Endothelial cell of umbilical vein (primary cell): ENCODE data around the gene HEATR3. TPM values are rescaled to one million over a fixed set of nuclear protein-coding genes. Genes with fewer than 3 reads are reported as not detected.

Experiments
- BruUV-seq: library from RNA; stranded (reverse); fragments of 400-500 nt; replicated peaks from 2 replicates; lab custom pipeline; 2021; lab: Mats Ljungman, UMichigan
- CTCF ChIA-PET: fragments of 300-600, 350-600 bp; sonication (Branson Sonifier 250); formaldehyde crosslinking; loops from one replicate; lab custom pipeline; 2021; ENCODE audit warnings: antibody characterized with exemption, inconsistent platforms; lab: Charles Lee
- POLR2A ChIA-PET: fragments of 300-600, 350-600 bp; sonication (Branson Sonifier 250); formaldehyde crosslinking; loops from one replicate; lab custom pipeline; 2021; ENCODE audit warnings: antibody characterized with exemption, inconsistent platforms; lab: Charles Lee
- DNase-seq: peaks from one replicate; pipeline ENCODE4 v3.0.0-alpha.2; 2011; ENCODE audit warnings: low read depth, low spot score
- FAIRE-seq: peaks from 2 replicates; lab custom pipeline; 2011; peaks lifted over from hg19 to GRCh38; lab: Jason Lieb, UNC
- H2AFZ ChIP-seq: 2 replicates; pipeline ENCODE4 v1.6.0; 2012; ENCODE audit warnings: low read depth, low read length, control low read depth, inconsistent platforms
- H3K27ac ChIP-seq: 2 replicates; pipeline ENCODE4 v1.5.1; 2011; ENCODE audit warnings: low read depth, mild to moderate bottlenecking, control low read depth, low read length, moderate library complexity; ENCODE audit not compliant: insufficient read depth
- H3K27me3 ChIP-seq, 2 experiments: 2 replicates each; pipeline versions ENCODE4 v1.6.0 to v1.6.1; 2011; ENCODE audit warnings: low read length in 2 of 2, mixed read lengths in 1 of 2; ENCODE audit not compliant: control insufficient read depth in 2 of 2, insufficient read depth in 2 of 2
- H3K36me3 ChIP-seq, 2 experiments: 2 replicates in 1 of 2; 3 replicates in 1 of 2; pipeline ENCODE4 v1.5.1; 2011; ENCODE audit warnings: low read length in 2 of 2, mild to moderate bottlenecking in 1 of 2, moderate library complexity in 1 of 2; ENCODE audit not compliant: control insufficient read depth in 2 of 2, insufficient read depth in 2 of 2; ENCODE audit errors: extremely low read depth in 1 of 2
- H3K4me1 ChIP-seq: 3 replicates; pipeline ENCODE4 v1.5.1; 2011; ENCODE audit warnings: mild to moderate bottlenecking, low read length; ENCODE audit not compliant: control insufficient read depth, insufficient read depth; ENCODE audit errors: extremely low read depth
- H3K4me2 ChIP-seq: 2 replicates; pipeline ENCODE4 v1.6.1; 2011; ENCODE audit warnings: low read length, control low read depth, mixed read lengths; ENCODE audit not compliant: insufficient read depth
- H3K4me3 ChIP-seq, 3 experiments: fragments of 200-600 bp in 1 of 3; sonication (generic), shearing (Covaris generic) in 1 of 3; replicated peaks in 1 of 3; 2 replicates each; pipeline ENCODE4 v1.5.1; 2011 to 2016; ENCODE audit warnings: control low read depth in 3 of 3, low read length in 3 of 3, mild to moderate bottlenecking in 2 of 3, inconsistent platforms in 1 of 3, low read depth in 1 of 3, moderate library complexity in 1 of 3; ENCODE audit not compliant: insufficient read depth in 1 of 3
- H3K79me2 ChIP-seq: 2 replicates; pipeline ENCODE4 v1.6.0; 2012; ENCODE audit warnings: low read length, inconsistent platforms; ENCODE audit not compliant: control insufficient read depth, insufficient read depth
- H3K9ac ChIP-seq: replicated peaks from 2 replicates; pipeline ENCODE3; 2011; ENCODE audit warnings: low read length, control low read depth; ENCODE audit not compliant: insufficient read depth; ENCODE audit errors: extremely low read depth
- H3K9me1 ChIP-seq: replicated peaks from 3 replicates; pipeline ENCODE4 v1.6.0; 2011; ENCODE audit warnings: mild to moderate bottlenecking, low read length; ENCODE audit not compliant: control insufficient read depth, insufficient read depth; ENCODE audit errors: extremely low read depth
- H3K9me3 ChIP-seq: replicated peaks from 2 replicates; pipeline ENCODE4 v1.5.1; 2012; ENCODE audit warnings: low read length, inconsistent platforms; ENCODE audit not compliant: control insufficient read depth, insufficient read depth
- H4K20me1 ChIP-seq: replicated peaks from 2 replicates; pipeline ENCODE3; 2011; ENCODE audit warnings: mild to moderate bottlenecking, low read length; ENCODE audit not compliant: control insufficient read depth, insufficient read depth; ENCODE audit errors: extremely low read depth
- CTCF ChIP-seq, 2 donors: IDR thresholded peaks; 1 replicate in 1 of 2; 2 replicates in 1 of 2; pipeline ENCODE4 v1.5.1; 2011; ENCODE audit warnings: low read length in 2 of 2, mild to moderate bottlenecking in 2 of 2, moderate library complexity in 2 of 2, control low read depth in 1 of 2, inconsistent platforms in 1 of 2, low read depth in 1 of 2; ENCODE audit not compliant: insufficient read depth in 1 of 2; ENCODE audit errors: extremely low read depth in 1 of 2
- EZH2 ChIP-seq: IDR thresholded peaks from 2 replicates; pipeline ENCODE4 v1.6.1; 2012; ENCODE audit warnings: borderline replicate concordance, low read depth, mild to moderate bottlenecking, moderate library complexity, low read length, inconsistent platforms; ENCODE audit not compliant: severe bottlenecking
- FOS ChIP-seq: IDR thresholded peaks from 2 replicates; pipeline ENCODE4 v1.6.1; 2011; ENCODE audit warnings: mild to moderate bottlenecking, low read length, moderate library complexity, borderline replicate concordance; ENCODE audit not compliant: insufficient read depth
- GATA2 ChIP-seq: IDR thresholded peaks from 2 replicates; pipeline ENCODE4 v1.7.0; 2011; ENCODE audit warnings: low read depth, mild to moderate bottlenecking, moderate library complexity, mixed read lengths, low read length; ENCODE audit not compliant: insufficient read length, insufficient read depth
- JUN ChIP-seq: IDR thresholded peaks from 2 replicates; pipeline ENCODE4 v1.6.1; 2011; ENCODE audit warnings: borderline replicate concordance, low read depth; ENCODE audit not compliant: insufficient read length, insufficient read depth
- MAX ChIP-seq: IDR thresholded peaks from 2 replicates; pipeline ENCODE4 v1.6.1; 2011; ENCODE audit not compliant: insufficient read depth, insufficient read length
- MYC ChIP-seq: IDR thresholded peaks from one replicate; pipeline ENCODE4 v1.6.1; 2011; ENCODE audit warnings: mild to moderate bottlenecking, low read depth, low read length
- POLR2A ChIP-seq: IDR thresholded peaks from 2 replicates; pipeline ENCODE4 v1.6.1; 2012; ENCODE audit warnings: low read depth, mild to moderate bottlenecking, control low read depth, low read length
- POLR2AphosphoS5 ChIP-seq: IDR thresholded peaks from 2 replicates; pipeline ENCODE4 v1.6.1; 2012; ENCODE audit warnings: low read depth, mild to moderate bottlenecking, control low read depth, low read length, moderate library complexity; ENCODE audit not compliant: insufficient read depth
- dilution Hi-C: fragments of 300-500 bp; cut with MboI; formaldehyde crosslinking; loops from one replicate; pipeline ENCODE4 v1.15.0; 2019; ENCODE audit warnings: low sequenced_read_pairs; ENCODE audit not compliant: extremely low pct_ligation_motif_present
- intact Hi-C: fragments of 100-400 bp; cut with micrococcal nuclease; formaldehyde crosslinking; loops from one replicate; pipeline ENCODE4 v1.10.0; 2022
- polyA plus RNA-seq, 4 experiments: library from polyadenylated mRNA; depleted of rRNA in 3 of 4; stranded (reverse) in 3 of 4; unstranded in 1 of 4; fragments of >200 nt; gene quantifications; 2 replicates each; pipeline versions ENCODE4 v1.2.1 to v1.2.3, GENCODE V29; 2011 to 2012; ENCODE audit warnings: missing spikeins in 1 of 4
- total RNA-seq: library from RNA; stranded (reverse); gene quantifications from 2 replicates; pipeline ENCODE4 v1.2.3, GENCODE V29; 2021

The HEATR3 gene
- total and polyA plus RNA-seq, 2 donors (not counting 3 experiments of a cell fraction or from before 2014, with no cell fraction given): 6.7 to 23.1 TPM

- CTCF ChIA-PET: interaction anchor here (0.6 to 3.5 kb wide), 4 partner anchors 14 to 1809 kb away, joined by 3 to 22 read pairs (median 4); partner anchors contain the start of genes CNEP1R1 and HEATR3
- POLR2A ChIA-PET: no interaction called here
- H3K4me3 ChIP-seq: no peak overlapping the region
- DNase-seq (no peak), FAIRE-seq (no peak)
- no peak for TF ChIP-seq CTCF (IDR thresholded peaks at IDR 0.05; ENCODE audit: extremely low read depth in 1 of 2, insufficient read depth in 1 of 2, low read depth in 1 of 2, low read length in 2 of 2)
- no peak for TF ChIP-seq FOS
- no peak for TF ChIP-seq MYC
- no peak for TF ChIP-seq POLR2A
- no peak for TF ChIP-seq EZH2
- no peak for TF ChIP-seq POLR2AphosphoS5
- no peak for TF ChIP-seq GATA2
- TF ChIP-seq JUN: no peak
- TF ChIP-seq MAX: no peak
- H2AFZ ChIP-seq: no peak overlapping the region
- no peak overlapping the region for H3K4me2 ChIP-seq
- H3K79me2 ChIP-seq: no peaks in the 10 kb centered on the region
- H3K9ac ChIP-seq: no peak overlapping the region
- H3K36me3 ChIP-seq: peaks cover 0 to 2% of the 10 kb centered on the region in 2 experiments
- H3K27me3 ChIP-seq: no peaks in the 10 kb centered on the region
- dilution Hi-C loops (no loop called here), intact Hi-C loops (no loop called here)
- no peaks in the 10 kb centered on the region for H4K20me1 ChIP-seq
- no peaks in the 10 kb centered on the region for H3K4me1 ChIP-seq
- H3K9me1 ChIP-seq: no peaks in the 10 kb centered on the region
- BruUV-seq: no TSS peak
- H3K27ac ChIP-seq: no peak overlapping the region
- no peaks in the 10 kb centered on the region for H3K9me3 ChIP-seq
Observed at GRCh38 chr16:50038756-50039529, 26.8 kb upstream of the HEATR3 start.
